H1 (cell line): ENCODE data around the gene OR4F6. TPM values are rescaled to one million over a fixed set of nuclear protein-coding genes. Genes with fewer than 3 reads are reported as not detected.

ENCODE experiments used
- CHD7 ChIP-seq: fragments of 300-600 bp; sonication (generic); IDR thresholded peaks from 2 replicates; pipeline ENCODE4 v1.7.1; 2012; ENCODE audit warnings: low read length, moderate library complexity, mild to moderate bottlenecking, inconsistent platforms; ENCODE audit not compliant: insufficient replicate concordance
- E2F6 ChIP-seq: IDR thresholded peaks from 2 replicates; pipeline ENCODE4 v1.6.1; 2012; ENCODE audit warnings: inconsistent platforms
- SAP30 ChIP-seq: fragments of 300-600 bp; sonication (generic); IDR thresholded peaks from 2 replicates; pipeline ENCODE4 v1.7.1; 2012; ENCODE audit warnings: low read length, moderate library complexity, mild to moderate bottlenecking, inconsistent platforms; ENCODE audit not compliant: insufficient read depth, insufficient replicate concordance
- TBP ChIP-seq: IDR thresholded peaks from 2 replicates; pipeline ENCODE4 v1.6.1; 2011; ENCODE audit warnings: low read depth, low read length, improper control_type of control experiment
- polyA plus RNA-seq, 7 experiments: library from polyadenylated mRNA; depleted of rRNA in 3 of 7; stranded (reverse) in 5 of 7; unstranded in 2 of 7; fragments of >200 nt in 5 of 7; fragments of 200-250 nt in 2 of 7; gene quantifications; 1 replicate in 5 of 7; 2 replicates in 1 of 7; 4 replicates in 1 of 7; pipeline versions ENCODE4 v1.2.1 to v1.2.3, GENCODE V29; 2011 to 2013; ENCODE audit warnings: missing spikeins in 2 of 7, mixed read lengths in 2 of 7
- total RNA-seq: library from RNA; stranded (reverse); fragmentation: NEBNext Ultra II Directional; extraction: Animal tissue kit (Norgen Biotek cat#: 25700); gene quantifications from 2 replicates; pipeline ENCODE4 v1.2.1, GENCODE V29; 2021

The OR4F6 gene
- total and polyA plus RNA-seq, 2 of the 8 experiments (the other 6 are each of a cell fraction or from before 2014, with no cell fraction given): not detected

- TF ChIP-seq CHD7 (no peak), TBP (no peak), E2F6 (no peak), SAP30 (no peak)
Measured at GRCh38 chr15:101810456-101810855, 7.1 kb downstream of the OR4F6 start (continued).
